22Rv1 (cell line): ENCODE data around the gene VPS13D.

Experiments used
- CTCF ChIP-seq: fragments of 450-650 bp; IDR thresholded peaks from 2 replicates; pipeline ENCODE4 v1.5.1; 2017; ENCODE audit warnings: mild to moderate bottlenecking
- ZFX ChIP-seq: fragments of 450-650 bp; IDR thresholded peaks from 2 replicates; pipeline ENCODE4 v1.6.1; 2017; ENCODE audit warnings: antibody characterized with exemption, borderline replicate concordance

- no peak for TF ChIP-seq CTCF
- no peak for TF ChIP-seq ZFX
These were observed 275.4 kb downstream of the VPS13D start for GRCh38 chr1:12505231-12505630.
